Activated T-helper 17 cell treated with anti-CD3 and anti-CD28 coated beads, Interleukin-2, amount 50 U/mL, for 72 hours (primary cell): ENCODE results near the gene MVB12B. TPM values are rescaled to one million over a fixed set of nuclear protein-coding genes. Genes with fewer than 3 reads are reported as not detected.
A peak's percentile ranks its signal among the peaks of the same experiment; 100 is the strongest.

ENCODE experiments used
- ATAC-seq: fragments of 150-1000 bp; cut with Tn5 transposase; replicated peaks from 2 replicates; pipeline ENCODE4 v1.10.0; 2021; ENCODE audit warnings: mild to moderate bottlenecking, moderate library complexity
- H3K27ac Mint-ChIP-seq: one replicate; pipeline ENCODE4 v1.8.0; 2022; ENCODE audit warnings: mixed read lengths
- H3K27me3 Mint-ChIP-seq: one replicate; pipeline ENCODE4 v1.8.0; 2022; ENCODE audit warnings: mixed read lengths
- H3K36me3 Mint-ChIP-seq: one replicate; pipeline ENCODE4 v1.8.0; 2022; ENCODE audit warnings: low read depth, mild to moderate bottlenecking, mixed read lengths
- H3K4me1 Mint-ChIP-seq: one replicate; pipeline ENCODE4 v1.8.0; 2022; ENCODE audit warnings: mixed read lengths
- H3K4me3 Mint-ChIP-seq: one replicate; pipeline ENCODE4 v1.8.0; 2022; ENCODE audit warnings: mild to moderate bottlenecking, mixed read lengths
- H3K9me3 Mint-ChIP-seq: one replicate; pipeline ENCODE4 v1.8.0; 2022; ENCODE audit warnings: mixed read lengths
- total RNA-seq, 2 donors: library from RNA; stranded (reverse); gene quantifications; one replicate each; pipeline ENCODE4 v1.2.3, GENCODE V29; 2022

The MVB12B gene
- total RNA-seq, 2 donors from 2014 or later: 3.9 TPM

- H3K27ac Mint-ChIP-seq: no peak overlapping the region
- H3K27me3 Mint-ChIP-seq: no peaks in the 10 kb centered on the region
- H3K9me3 Mint-ChIP-seq: no peaks in the 10 kb centered on the region
- no peaks in the 10 kb centered on the region for H3K4me1 Mint-ChIP-seq
- no peak overlapping the region for H3K4me3 Mint-ChIP-seq
- ATAC-seq: no peak
- H3K36me3 Mint-ChIP-seq: peaks cover 10% of the 10 kb centered on the region
Observed at GRCh38 chr9:126388964-126389708, 62.5 kb downstream of the MVB12B start.

GRCh38 chr9:126389992-126390391, 63.4 kb downstream of the MVB12B start:
- H3K4me3 Mint-ChIP-seq: no peak overlapping the region
- H3K27ac Mint-ChIP-seq: no peak overlapping the region
- peaks cover 2% of the 10 kb centered on the region for H3K4me1 Mint-ChIP-seq
- H3K36me3 Mint-ChIP-seq: peaks cover 10% of the 10 kb centered on the region
- H3K27me3 Mint-ChIP-seq: no peaks in the 10 kb centered on the region
- no peak for ATAC-seq
- no peaks in the 10 kb centered on the region for H3K9me3 Mint-ChIP-seq

- no peak for ATAC-seq
- Mint-ChIP-seq H3K4me3 (no peak overlapping the region), H3K27me3 (no peaks in the 10 kb centered on the region), H3K36me3 (peaks cover 10% of the 10 kb centered on the region), H3K9me3 (no peaks in the 10 kb centered on the region), H3K27ac (no peak overlapping the region), H3K4me1 (peaks cover 6% of the 10 kb centered on the region)
Observed at GRCh38 chr9:126390923-126391322, 64.3 kb downstream of the MVB12B start.

- H3K27ac Mint-ChIP-seq: peak overlapping the region; percentile 12
- peaks cover 17% of the 10 kb centered on the region for H3K4me1 Mint-ChIP-seq
- H3K36me3 Mint-ChIP-seq: peaks cover 10% of the 10 kb centered on the region
- no peaks in the 10 kb centered on the region for H3K27me3 Mint-ChIP-seq
- H3K4me3 Mint-ChIP-seq: no peak overlapping the region
- H3K9me3 Mint-ChIP-seq: no peaks in the 10 kb centered on the region
- no peak for ATAC-seq
Observed at GRCh38 chr9:126391713-126392661, 65.4 kb downstream of the MVB12B start.

- ATAC-seq: no peak
- Mint-ChIP-seq H3K9me3 (no peaks in the 10 kb centered on the region), H3K27ac (no peak overlapping the region), H3K36me3 (peaks cover 6% of the 10 kb centered on the region), H3K4me3 (no peak overlapping the region), H3K4me1 (peaks cover 21% of the 10 kb centered on the region), H3K27me3 (no peaks in the 10 kb centered on the region)
Observed at GRCh38 chr9:126392662-126393371, 66.2 kb downstream of the MVB12B start.

- Mint-ChIP-seq H3K27ac (no peak overlapping the region), H3K36me3 (peaks cover 5% of the 10 kb centered on the region), H3K27me3 (no peaks in the 10 kb centered on the region), H3K4me1 (peaks cover 21% of the 10 kb centered on the region), H3K4me3 (no peak overlapping the region), H3K9me3 (no peaks in the 10 kb centered on the region)
- ATAC-seq: no peak
Observed at GRCh38 chr9:126393876-126394275, 67.2 kb downstream of the MVB12B start.

- Mint-ChIP-seq H3K9me3 (no peaks in the 10 kb centered on the region), H3K4me3 (no peak overlapping the region), H3K27me3 (no peaks in the 10 kb centered on the region), H3K4me1 (peaks cover 21% of the 10 kb centered on the region), H3K27ac (no peak overlapping the region), H3K36me3 (peaks cover 5% of the 10 kb centered on the region)
- ATAC-seq: no peak
Observed at GRCh38 chr9:126394802-126395201, 68.2 kb downstream of the MVB12B start.

- H3K9me3 Mint-ChIP-seq: no peaks in the 10 kb centered on the region
- H3K4me1 Mint-ChIP-seq: peaks cover 21% of the 10 kb centered on the region
- H3K27ac Mint-ChIP-seq: no peak overlapping the region
- peaks cover 5% of the 10 kb centered on the region for H3K36me3 Mint-ChIP-seq
- H3K4me3 Mint-ChIP-seq: no peak overlapping the region
- H3K27me3 Mint-ChIP-seq: no peaks in the 10 kb centered on the region
- no peak for ATAC-seq
Observed at GRCh38 chr9:126395439-126396212, 69.0 kb downstream of the MVB12B start.

GRCh38 chr9:126397056-126397455, 70.4 kb downstream of the MVB12B start:
- ATAC-seq: peak; percentile 91
- peaks cover 5% of the 10 kb centered on the region for H3K36me3 Mint-ChIP-seq
- H3K9me3 Mint-ChIP-seq: no peaks in the 10 kb centered on the region
- H3K27me3 Mint-ChIP-seq: no peaks in the 10 kb centered on the region
- peak overlapping the region; percentile 81 for H3K27ac Mint-ChIP-seq
- peak overlapping the region; percentile 63 for H3K4me3 Mint-ChIP-seq
- H3K4me1 Mint-ChIP-seq: peaks cover 21% of the 10 kb centered on the region

GRCh38 chr9:126398403-126399058, 71.9 kb downstream of the MVB12B start:
- H3K4me1 Mint-ChIP-seq: peaks cover 21% of the 10 kb centered on the region
- no peaks in the 10 kb centered on the region for H3K27me3 Mint-ChIP-seq
- H3K4me3 Mint-ChIP-seq: peak overlapping the region; percentile 31
- ATAC-seq: peak; percentile 51
- H3K9me3 Mint-ChIP-seq: no peaks in the 10 kb centered on the region
- H3K27ac Mint-ChIP-seq: no peak overlapping the region
- no peaks in the 10 kb centered on the region for H3K36me3 Mint-ChIP-seq

- Mint-ChIP-seq H3K27me3 (no peaks in the 10 kb centered on the region), H3K27ac (no peak overlapping the region), H3K4me3 (no peak overlapping the region), H3K4me1 (peaks cover 21% of the 10 kb centered on the region), H3K9me3 (no peaks in the 10 kb centered on the region), H3K36me3 (no peaks in the 10 kb centered on the region)
- no peak for ATAC-seq
Observed at GRCh38 chr9:126399251-126399650, 72.6 kb downstream of the MVB12B start.

GRCh38 chr9:126399789-126400188, 73.2 kb downstream of the MVB12B start:
- H3K9me3 Mint-ChIP-seq: no peaks in the 10 kb centered on the region

GRCh38 chr9:126400571-126400970, 73.9 kb downstream of the MVB12B start:
- Mint-ChIP-seq H3K4me3 (no peak overlapping the region), H3K4me1 (peaks cover 15% of the 10 kb centered on the region), H3K36me3 (no peaks in the 10 kb centered on the region), H3K27me3 (no peaks in the 10 kb centered on the region), H3K9me3 (no peaks in the 10 kb centered on the region), H3K27ac (no peak overlapping the region)
- no peak for ATAC-seq

More at GRCh38 chr9:126399789-126400188, 73.2 kb downstream of the MVB12B start:
- H3K4me1 Mint-ChIP-seq: peaks cover 21% of the 10 kb centered on the region
- ATAC-seq: no peak
- H3K27me3 Mint-ChIP-seq: no peaks in the 10 kb centered on the region
- H3K36me3 Mint-ChIP-seq: no peaks in the 10 kb centered on the region
- H3K27ac Mint-ChIP-seq: no peak overlapping the region
- no peak overlapping the region for H3K4me3 Mint-ChIP-seq
